ENCODE measurements around the gene HBM. TPM values are rescaled to one million over a fixed set of nuclear protein-coding genes. Genes with fewer than 3 reads are reported as not detected.
"Not testable (repeated sequence)": the region's sequence is repeated elsewhere in the genome, so short reads cannot be mapped to it uniquely, and the experiment has no call there.

The HBM gene
- total and polyA plus RNA-seq, 2 donors from 2014 or later: not detected

GRCh38 chr16:154217-155030 lies 11.4 kb upstream of the HBM start:
- peaks cover 0 to 4% (median 2%) of the 10 kb centered on the region in 3 donors for H3K4me1 ChIP-seq (ENCODE audit: control insufficient read depth in 2 of 3, insufficient read depth in 2 of 3, low read depth in 1 of 3, low read length in 3 of 3)
- peak in 4 of 5 donors; percentile 43 to 74 (median 64) for DNase-seq
- intact Hi-C loops (cut with DNase I): no loop called here
- peaks cover 15% of the 10 kb centered on the region for H3K27me3 ChIP-seq (ENCODE audit: control insufficient read depth, insufficient read depth, low read length)
- FAIRE-seq: no peak
- H3K9me3 ChIP-seq (ENCODE audit: control insufficient read depth in 2 of 3, insufficient read depth in 1 of 3, low read length in 3 of 3): no peaks in the 10 kb centered on the region
- no peak overlapping the region for H3K27ac ChIP-seq (ENCODE audit: low read depth in 2 of 2, low read length in 2 of 2)
- H3K36me3 ChIP-seq (ENCODE audit: control insufficient read depth in 2 of 3, insufficient read depth in 3 of 3, low read length in 3 of 3): no peaks in the 10 kb centered on the region
- H3K9ac ChIP-seq (ENCODE audit: low read length in 3 of 3): no peak overlapping the region
- no peak for TF ChIP-seq CTCF (IDR thresholded peaks at IDR 0.05; ENCODE audit: borderline replicate concordance, extremely low read depth, insufficient read depth)
- peak overlapping the region in 2 of 3 donors; percentile 11 to 21 for H3K4me3 ChIP-seq (ENCODE audit: low read length in 3 of 3)

- H3K4me3 ChIP-seq (ENCODE audit: low read length in 3 of 3): peak overlapping the region in 2 of 3 donors; percentile 11 to 21
- H3K4me1 ChIP-seq (ENCODE audit: control insufficient read depth in 2 of 3, insufficient read depth in 2 of 3, low read depth in 1 of 3, low read length in 3 of 3): peaks cover 0 to 4% (median 2%) of the 10 kb centered on the region in 3 donors
- DNase-seq: no peak
- H3K9ac ChIP-seq (ENCODE audit: low read length in 3 of 3): no peak overlapping the region
- no peak for TF ChIP-seq CTCF (IDR thresholded peaks at IDR 0.05; ENCODE audit: borderline replicate concordance, extremely low read depth, insufficient read depth)
- no peaks in the 10 kb centered on the region for H3K9me3 ChIP-seq (ENCODE audit: control insufficient read depth in 2 of 3, insufficient read depth in 1 of 3, low read length in 3 of 3)
- no peaks in the 10 kb centered on the region for H3K36me3 ChIP-seq (ENCODE audit: control insufficient read depth in 2 of 3, insufficient read depth in 3 of 3, low read length in 3 of 3)
- H3K27me3 ChIP-seq (ENCODE audit: control insufficient read depth, insufficient read depth, low read length): peaks cover 15% of the 10 kb centered on the region
- intact Hi-C loops (cut with DNase I): no loop called here
- no peak for FAIRE-seq
- no peak overlapping the region for H3K27ac ChIP-seq (ENCODE audit: low read depth in 2 of 2, low read length in 2 of 2)
Measured at GRCh38 chr16:155031-155398, 10.8 kb upstream of the HBM start.

GRCh38 chr16:159136-159849 lies 6.5 kb upstream of the HBM start:
- Histone ChIP-seq H3K27me3 (ENCODE audit: control insufficient read depth, insufficient read depth, low read length) (peaks cover 15% of the 10 kb centered on the region), H3K4me1 (ENCODE audit: control insufficient read depth in 2 of 3, insufficient read depth in 2 of 3, low read depth in 1 of 3, low read length in 3 of 3) (peaks cover 0 to 4% (median 2%) of the 10 kb centered on the region in 3 donors), H3K27ac (ENCODE audit: low read depth in 2 of 2, low read length in 2 of 2) (no peak overlapping the region), H3K36me3 (ENCODE audit: control insufficient read depth in 2 of 3, insufficient read depth in 3 of 3, low read length in 3 of 3) (no peaks in the 10 kb centered on the region), H3K4me3 (ENCODE audit: low read length in 3 of 3) (no peak overlapping the region), H3K9me3 (ENCODE audit: control insufficient read depth in 2 of 3, insufficient read depth in 1 of 3, low read length in 3 of 3) (no peaks in the 10 kb centered on the region), H3K9ac (ENCODE audit: low read length in 3 of 3) (no peak overlapping the region)
- peak in 1 of 5 donors; percentile 26 for DNase-seq
- intact Hi-C loops (cut with DNase I): no loop called here
- TF ChIP-seq CTCF (IDR thresholded peaks at IDR 0.05; ENCODE audit: borderline replicate concordance, extremely low read depth, insufficient read depth): no peak
- FAIRE-seq: no peak

GRCh38 chr16:160242-160641 lies 5.5 kb upstream of the HBM start:
- H3K27ac ChIP-seq (ENCODE audit: low read depth in 2 of 2, low read length in 2 of 2); H3K36me3 ChIP-seq (ENCODE audit: control insufficient read depth in 2 of 3, insufficient read depth in 3 of 3, low read length in 3 of 3); H3K9me3 ChIP-seq (ENCODE audit: control insufficient read depth in 2 of 3, insufficient read depth in 1 of 3, low read length in 3 of 3); H3K9ac ChIP-seq (ENCODE audit: low read length in 3 of 3); H3K4me3 ChIP-seq (ENCODE audit: low read length in 3 of 3); H3K4me1 ChIP-seq (ENCODE audit: control insufficient read depth in 2 of 3, insufficient read depth in 2 of 3, low read depth in 1 of 3, low read length in 3 of 3); FAIRE-seq; intact Hi-C loops (cut with DNase I): not testable (repeated sequence)
- DNase-seq: peak in 1 of 5 donors; percentile 27
- H3K27me3 ChIP-seq (ENCODE audit: control insufficient read depth, insufficient read depth, low read length): peaks cover 11% of the 10 kb centered on the region

All from kidney (tissue), 14 donors.